ENCODE measurements around the gene USH2A.

The USH2A gene

GRCh38 chr1:215835951-215836350 lies 587.3 kb downstream of the USH2A start:
- DNase-seq = no peak

GRCh38 chr1:215833941-215834729 lies 589.1 kb downstream of the USH2A start:
- no peak for DNase-seq

- DNase-seq = no peak
Measured at GRCh38 chr1:215830226-215830810, 592.9 kb downstream of the USH2A start.

GRCh38 chr1:215825056-215825455 lies 598.2 kb downstream of the USH2A start:
- DNase-seq = no peak

- no peak for DNase-seq
Measured at GRCh38 chr1:215824245-215824644, 599.0 kb downstream of the USH2A start.

GRCh38 chr1:215819114-215819513 lies 604.1 kb downstream of the USH2A start:
- no peak for DNase-seq

GRCh38 chr1:215807911-215808436 lies 615.3 kb downstream of the USH2A start:
- no peak for DNase-seq

- DNase-seq = no peak
Measured at GRCh38 chr1:215807218-215807617, 616.0 kb downstream of the USH2A start.

- no peak for DNase-seq
Measured at GRCh38 chr1:215797859-215798258, 625.4 kb downstream of the USH2A start.

GRCh38 chr1:215794156-215794555 lies 629.1 kb downstream of the USH2A start:
- DNase-seq = no peak

GRCh38 chr1:215793180-215793579 lies 630.1 kb downstream of the USH2A start:
- DNase-seq = no peak

GRCh38 chr1:215792446-215792845 lies 630.8 kb downstream of the USH2A start:
- DNase-seq = no peak

- DNase-seq = no peak
Measured at GRCh38 chr1:215789981-215790380, 633.3 kb downstream of the USH2A start.

GRCh38 chr1:215786997-215787396 lies 636.3 kb downstream of the USH2A start:
- no peak for DNase-seq

- DNase-seq = no peak
Measured at GRCh38 chr1:215780641-215781040, 642.6 kb downstream of the USH2A start.

- DNase-seq = no peak
Measured at GRCh38 chr1:215780139-215780538, 643.1 kb downstream of the USH2A start.

- DNase-seq = no peak
Measured at GRCh38 chr1:215779729-215780128, 643.5 kb downstream of the USH2A start.

- DNase-seq = no peak
Measured at GRCh38 chr1:215777370-215777925, 645.8 kb downstream of the USH2A start.

GRCh38 chr1:215776336-215776735 lies 646.9 kb downstream of the USH2A start:
- DNase-seq = no peak

GRCh38 chr1:215772151-215772550 lies 651.1 kb downstream of the USH2A start:
- no peak for DNase-seq

GRCh38 chr1:215768303-215768702 lies 654.9 kb downstream of the USH2A start:
- DNase-seq = no peak

GRCh38 chr1:215767761-215768160 lies 655.5 kb downstream of the USH2A start:
- DNase-seq = no peak

- DNase-seq = no peak
Measured at GRCh38 chr1:215766521-215766920, 656.7 kb downstream of the USH2A start.

- no peak for DNase-seq
Measured at GRCh38 chr1:215765833-215766232, 657.4 kb downstream of the USH2A start.

Data from CD4-positive, alpha-beta T cell treated with Interleukin-6 for 4 hours (primary cell).